Measurements from ENCODE around the gene CD200R1.

GRCh38 chr3:113005611-113006010 is 30.7 kb upstream of the CD200R1 start:
- no peak for TF ChIP-seq EZH2 (IDR thresholded peaks at IDR 0.05; ENCODE audit: insufficient read depth, poor library complexity, severe bottlenecking)
- TF ChIP-seq EZH2phosphoT487 (IDR thresholded peaks at IDR 0.05; ENCODE audit: insufficient read depth, low read depth), result no peak

Measured in GM23248 (cell line).